H54 (cell line): ENCODE data around the gene RBM33.

Experiments
- DNase-seq: peaks from one replicate; pipeline ENCODE4 v3.0.0; 2011; ENCODE audit warnings: low spot score, mixed read lengths; ENCODE audit not compliant: insufficient read length
- FAIRE-seq: peaks from 3 replicates; lab custom pipeline; 2011; peaks lifted over from hg19 to GRCh38; lab: Jason Lieb, UNC
- POLR2A ChIP-seq: IDR thresholded peaks from 2 replicates; pipeline ENCODE4 v1.6.1; 2011; ENCODE audit warnings: low read depth, mild to moderate bottlenecking, low read length

The RBM33 gene

DNA sequence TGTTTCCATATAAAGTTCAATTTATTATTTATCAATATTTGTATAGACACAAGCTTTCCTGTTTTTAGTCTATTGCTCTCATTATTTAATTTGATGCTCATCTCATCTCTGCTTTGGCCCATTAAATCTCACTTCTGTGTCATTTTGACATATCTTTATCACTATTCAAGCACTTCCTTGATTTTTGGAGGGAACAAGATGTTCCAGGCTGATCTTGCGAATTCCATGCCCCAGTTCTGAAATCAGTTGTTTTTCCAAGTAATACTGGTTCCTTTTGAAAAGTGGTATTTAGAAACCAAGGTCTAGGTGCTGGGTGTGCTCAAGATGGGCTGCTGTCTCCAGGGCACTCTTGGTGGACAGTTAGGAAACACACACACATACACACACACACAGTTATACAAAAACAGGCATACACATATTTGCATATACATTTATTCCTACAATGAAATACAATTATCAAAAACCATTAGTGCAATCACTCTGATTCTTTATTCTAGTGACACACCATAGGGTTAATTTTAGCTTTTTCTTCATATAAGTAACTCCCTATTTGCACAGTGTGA lies 4.4 kb upstream of the RBM33 start:
- no peak for FAIRE-seq
- DNase-seq: no peak
- no peak for TF ChIP-seq POLR2A

DNA sequence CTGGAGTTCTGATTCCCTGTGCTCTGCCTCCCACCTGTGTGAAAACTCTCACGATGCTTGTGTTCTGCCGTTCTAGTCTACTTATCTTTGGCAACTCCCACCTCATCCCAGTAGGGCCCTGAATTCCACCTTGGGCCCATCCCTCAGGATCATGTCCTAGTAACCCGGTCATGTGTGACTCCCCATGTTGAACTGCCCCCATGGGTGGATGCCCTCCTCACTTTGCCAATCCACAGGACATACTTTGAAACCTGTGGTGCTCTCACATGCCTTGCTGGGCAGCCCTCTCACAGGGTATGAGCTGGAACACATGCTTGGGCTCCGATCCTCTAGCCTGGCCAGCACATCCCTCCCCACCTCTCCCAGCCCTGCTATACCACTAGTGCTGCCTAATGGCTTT lies 3.8 kb upstream of the RBM33 start:
- DNase-seq: no peak
- FAIRE-seq: no peak

DNA sequence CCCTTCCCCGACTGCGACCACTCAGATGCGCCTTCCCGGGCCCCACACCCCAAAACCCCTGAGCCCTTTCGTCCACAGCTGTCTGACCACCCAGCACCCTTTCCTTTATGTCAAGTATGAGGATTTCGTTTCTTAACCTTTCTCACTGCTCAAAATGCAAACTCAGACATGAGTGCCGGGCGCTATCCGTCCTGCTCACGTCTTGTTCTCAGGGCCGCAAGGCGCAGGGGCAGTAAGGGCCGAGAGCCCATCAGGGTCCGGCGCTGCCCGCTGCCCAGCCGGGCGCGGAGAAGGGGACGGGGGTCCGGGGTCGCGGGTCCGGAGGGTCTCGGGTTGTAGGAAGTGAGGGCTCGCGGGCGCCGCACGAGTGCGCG lies 670 bp upstream of the RBM33 start:
- TF ChIP-seq POLR2A: no peak
- DNase-seq (no peak), FAIRE-seq (no peak)

More for the DNA sequence above, 3.8 kb upstream of the RBM33 start:
- TF ChIP-seq POLR2A: no peak

DNA sequence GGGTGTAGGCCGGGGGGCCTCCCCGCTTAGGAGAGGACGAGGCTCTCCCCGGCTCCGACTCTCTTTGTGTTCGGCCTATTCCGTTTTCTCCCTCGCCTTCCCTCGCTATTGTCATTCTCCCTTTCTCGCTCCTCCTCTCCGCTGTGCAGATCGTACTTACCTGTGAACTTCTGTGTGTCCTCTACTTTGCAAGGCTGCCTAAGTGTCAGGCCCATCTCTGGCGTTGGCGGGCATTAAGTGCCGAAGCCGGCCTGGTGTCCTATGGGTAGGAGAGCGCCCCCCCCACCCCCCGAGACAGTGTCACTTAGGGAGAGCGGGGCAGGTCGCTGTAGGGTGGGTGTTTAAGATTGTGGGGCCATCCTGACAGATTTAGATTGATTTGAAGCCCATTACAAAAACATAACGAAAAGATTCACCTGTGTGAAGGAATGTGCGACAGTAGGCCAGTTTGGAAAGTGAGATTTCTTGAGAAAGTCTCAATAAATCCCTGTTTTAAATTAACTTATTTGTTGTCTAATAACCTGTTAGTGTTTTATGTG lies 579 bp downstream of the RBM33 start:
- DNase-seq: no peak
- no peak for FAIRE-seq
- TF ChIP-seq POLR2A: peak; percentile 20; the same call in 1 of the 2 replicates

DNA sequence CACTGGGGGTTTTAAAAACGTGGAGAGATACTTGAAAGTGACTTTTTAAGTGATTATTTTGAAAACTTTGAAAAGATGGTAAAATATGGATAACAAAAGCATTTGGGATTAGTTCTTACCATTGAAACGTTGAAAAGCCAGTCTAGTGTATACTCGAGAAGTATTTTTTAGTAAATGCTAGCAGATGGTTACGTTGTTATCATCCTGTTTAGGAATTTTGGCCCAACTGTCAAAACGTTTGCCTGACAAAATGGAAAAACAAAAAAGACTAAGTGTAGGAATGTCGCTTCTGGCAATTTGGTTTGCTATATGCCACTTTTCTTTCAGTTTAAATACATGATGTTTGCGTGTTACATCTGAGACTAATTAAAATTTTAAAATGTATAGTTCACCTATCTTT lies 1.2 kb downstream of the RBM33 start:
- TF ChIP-seq POLR2A: no peak
- no peak for FAIRE-seq
- no peak for DNase-seq

DNA sequence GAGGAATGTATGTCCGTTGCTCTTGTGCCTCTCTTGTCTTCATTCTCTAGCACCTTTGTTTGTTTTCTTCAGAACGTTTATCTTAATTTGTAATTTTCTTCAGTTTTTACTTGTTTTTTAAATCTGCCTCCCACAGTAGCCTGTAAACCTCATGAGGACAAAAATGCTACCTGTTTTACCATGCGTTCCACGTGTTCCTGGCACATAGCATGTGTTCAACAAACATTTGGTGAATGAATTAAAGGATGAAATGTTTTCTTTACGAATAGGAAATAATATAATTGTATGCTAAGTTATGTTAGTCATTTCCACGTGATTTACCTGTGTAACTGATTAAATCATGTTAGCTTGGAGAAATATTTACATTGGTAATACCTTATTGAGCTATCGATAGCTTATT lies 2.2 kb downstream of the RBM33 start:
- FAIRE-seq (no peak), DNase-seq (no peak)
- no peak for TF ChIP-seq POLR2A

DNA sequence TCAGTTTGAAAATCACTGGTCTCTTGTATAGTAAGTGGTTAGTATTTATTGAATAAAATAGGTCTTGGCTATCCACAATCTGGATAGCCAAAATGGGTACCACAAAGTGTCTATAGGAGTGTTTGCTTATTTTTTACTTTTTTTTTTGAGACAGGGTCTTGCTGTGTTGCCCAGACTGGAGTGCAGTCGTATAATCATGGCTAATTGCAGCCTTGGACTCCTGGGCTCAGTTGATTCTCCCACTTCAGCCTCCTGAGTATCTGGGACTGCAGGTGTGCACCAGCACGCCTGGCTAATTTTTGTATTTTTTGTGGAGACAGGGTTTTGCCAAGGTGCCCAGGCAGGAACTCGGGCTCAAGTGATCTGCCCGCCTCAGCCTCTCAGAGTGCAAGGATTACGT lies 2.8 kb downstream of the RBM33 start:
- DNase-seq (no peak), FAIRE-seq (no peak)
- TF ChIP-seq POLR2A: no peak

DNA sequence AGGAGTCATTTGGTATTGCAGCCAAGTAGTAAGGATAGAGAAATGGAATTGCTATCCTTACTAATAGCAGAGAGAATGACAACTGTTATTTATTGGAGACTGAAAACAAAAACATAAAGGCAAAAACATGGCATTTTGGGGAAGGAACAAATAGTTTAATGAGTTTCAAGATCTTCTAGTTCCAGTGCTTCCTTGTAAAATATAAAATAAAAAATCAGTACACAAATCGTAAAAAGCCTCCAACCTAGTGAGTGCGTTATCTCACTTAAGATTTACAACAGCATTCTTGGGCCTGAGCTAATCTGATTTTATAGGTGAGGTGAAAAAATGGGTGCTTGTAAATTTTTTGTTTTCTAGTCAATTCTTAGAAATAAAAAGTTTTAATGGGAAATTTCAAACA lies 3.3 kb downstream of the RBM33 start:
- DNase-seq (no peak), FAIRE-seq (no peak)
- no peak for TF ChIP-seq POLR2A

DNA sequence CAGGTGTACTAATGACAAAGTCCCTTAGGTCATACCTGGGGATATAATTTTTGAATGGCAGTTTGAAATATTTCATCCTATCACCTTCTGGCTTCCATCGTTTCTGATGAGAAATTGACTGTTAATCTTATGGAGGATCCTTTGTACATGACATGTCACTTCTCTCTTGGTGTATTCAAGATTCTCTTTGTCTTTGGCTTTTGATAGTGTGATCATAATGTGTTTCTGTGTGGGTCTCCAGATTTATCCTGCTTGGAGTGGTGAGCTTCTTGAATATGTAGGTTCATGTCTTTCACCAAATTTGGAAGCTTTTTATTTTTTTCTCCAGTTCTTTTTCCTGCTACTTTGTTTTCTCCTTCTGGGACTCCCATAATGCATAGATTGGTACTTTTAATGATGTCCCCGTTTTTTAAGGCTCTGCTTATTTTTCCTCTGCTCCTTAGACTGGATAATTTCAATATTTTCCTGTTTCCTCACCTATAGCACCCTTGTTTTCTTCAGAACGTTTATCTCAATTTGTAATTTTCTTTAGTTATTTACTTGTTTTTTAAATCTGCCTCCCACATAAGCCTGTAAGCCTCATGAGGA lies 4.4 kb downstream of the RBM33 start:
- FAIRE-seq (no peak), DNase-seq (no peak)
- no peak for TF ChIP-seq POLR2A

DNA sequence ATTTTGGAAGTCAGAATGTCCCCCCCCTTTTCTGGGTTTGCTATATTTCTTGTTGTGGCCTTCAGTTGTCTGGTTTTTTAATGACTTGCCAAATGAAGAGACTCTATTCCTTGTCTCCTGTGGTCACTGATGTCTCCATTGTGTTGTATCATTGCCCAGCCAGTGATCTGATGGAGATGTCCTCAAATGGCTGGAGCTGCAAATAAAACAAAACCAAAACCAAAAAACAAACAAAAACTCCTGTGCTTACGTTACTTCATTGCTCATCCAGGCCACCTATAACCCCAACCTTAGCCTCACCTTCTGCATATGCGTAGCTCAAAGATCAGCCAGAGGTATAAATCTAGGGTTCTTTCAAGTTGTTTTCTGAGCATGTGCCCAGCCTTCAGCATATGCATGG lies 5.1 kb downstream of the RBM33 start:
- DNase-seq (no peak), FAIRE-seq (no peak)
- TF ChIP-seq POLR2A: no peak

DNA sequence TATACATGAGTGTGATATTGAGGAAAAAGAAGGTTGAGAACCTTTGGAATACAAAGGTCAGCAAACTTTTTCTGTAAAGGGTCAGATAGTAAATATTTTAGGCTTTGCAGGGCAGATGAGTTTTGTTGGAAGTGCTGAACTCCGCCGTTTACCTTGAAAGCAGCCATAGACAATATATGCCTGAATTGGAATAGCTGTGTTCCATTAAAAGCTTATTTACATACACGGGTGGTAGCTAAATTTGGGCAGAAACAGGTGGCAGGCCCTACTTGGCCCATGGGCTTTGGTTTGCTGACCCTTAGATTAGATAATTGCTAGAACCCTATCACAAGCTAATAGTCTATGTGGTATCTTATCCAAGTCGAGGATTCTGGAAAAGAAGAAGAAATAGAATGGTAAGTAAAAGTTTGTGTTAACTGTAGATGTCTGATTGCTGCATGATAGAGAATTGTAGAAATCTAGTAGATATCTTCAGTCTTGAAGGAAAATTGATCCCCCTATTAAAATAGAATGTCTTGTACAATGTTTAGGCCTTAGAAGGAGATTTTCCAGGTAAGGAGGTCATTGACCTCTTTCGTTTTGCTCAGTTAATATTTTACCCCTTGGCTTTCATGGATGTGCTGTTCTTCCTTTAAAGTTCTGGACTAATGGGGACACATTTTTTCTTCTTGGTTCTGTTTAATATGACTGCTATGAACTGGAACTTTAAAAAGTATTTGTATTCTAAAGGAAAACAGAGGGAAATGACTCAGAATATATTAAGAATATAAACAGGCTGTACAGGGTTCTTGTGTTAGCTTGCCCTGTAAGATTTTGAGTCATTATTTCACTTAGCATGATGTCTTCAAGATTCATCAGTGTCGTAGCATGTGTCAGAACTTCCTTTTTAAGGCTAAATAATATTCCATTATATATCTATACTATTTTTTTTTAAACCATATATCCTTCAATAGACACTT lies 8.0 kb downstream of the RBM33 start:
- FAIRE-seq: peak; percentile 55
- DNase-seq: no peak
- no peak for TF ChIP-seq POLR2A

DNA sequence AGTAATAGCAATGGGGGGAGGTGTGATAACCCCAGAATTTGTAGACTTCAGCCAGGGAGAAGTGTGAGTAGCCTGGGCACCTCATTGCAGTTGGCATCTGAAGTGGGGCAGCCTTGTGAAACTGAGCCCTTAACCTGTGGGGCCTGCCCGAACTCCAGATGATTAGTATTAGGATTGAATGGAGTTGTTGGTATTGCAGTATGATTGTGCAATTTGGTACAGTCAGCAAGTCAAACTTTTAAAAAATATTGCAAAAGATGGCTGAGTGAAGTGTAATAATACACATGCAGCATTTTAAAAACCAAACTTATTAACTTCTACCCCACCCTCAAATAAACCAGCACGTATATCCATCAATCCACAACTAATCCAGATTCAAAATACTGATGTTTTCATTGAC lies 9.3 kb downstream of the RBM33 start:
- no peak for TF ChIP-seq POLR2A
- FAIRE-seq: peak; percentile 45
- no peak for DNase-seq

DNA sequence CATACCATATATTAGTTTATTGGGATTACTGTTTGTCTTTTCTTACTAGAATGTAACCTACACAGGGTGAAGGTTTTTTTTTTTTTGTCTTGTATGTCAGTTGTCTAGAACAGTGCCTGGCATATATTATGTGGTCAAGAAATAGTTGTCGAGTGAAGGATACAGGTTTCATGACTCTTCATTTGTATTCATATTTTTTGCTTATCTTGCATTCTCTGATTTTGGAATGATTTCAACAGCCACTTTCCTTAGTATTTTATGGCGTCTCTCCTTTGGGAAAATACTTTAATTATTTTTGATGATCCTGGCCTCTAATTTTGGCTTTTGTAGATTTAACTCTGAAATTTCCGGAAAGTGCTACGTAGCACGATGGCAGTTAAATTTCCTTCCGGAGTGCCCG lies 12.4 kb downstream of the RBM33 start:
- DNase-seq: no peak
- TF ChIP-seq POLR2A: no peak
- no peak for FAIRE-seq
